A549 (cell line): ENCODE measurements around the gene TM4SF20. TPM values are rescaled to one million over a fixed set of nuclear protein-coding genes. Genes with fewer than 3 reads are reported as not detected.

Experiments
- ATAC-seq, 2 experiments: fragments of 200-7000 bp in 1 of 2; fragments of >200 bp in 1 of 2; cut with Nextera tagmentation in 1 of 2; cut with Tn5 transposase in 1 of 2; 3 replicates each; pipeline versions ENCODE4 v1.8.0 to v1.9.1; 2018 to 2020; ENCODE audit warnings: mild to moderate bottlenecking in 1 of 2, moderate library complexity in 1 of 2
- CTCF ChIA-PET: fragments of 300-600 bp; sonication (Branson Sonifier 250); formaldehyde crosslinking; extraction: SDS; loops from one replicate; lab custom pipeline; 2021; ENCODE audit warnings: antibody characterized with exemption, inconsistent platforms; lab: Yijun Ruan, JAX
- POLR2A ChIA-PET: fragments of 350-600 bp; formaldehyde crosslinking; extraction: SDS; loops from one replicate; lab custom pipeline; 2021; ENCODE audit warnings: antibody characterized with exemption, inconsistent platforms; lab: Yijun Ruan, JAX
- DNase-seq, 2 experiments: peaks; one replicate each; pipeline versions ENCODE4 v3.0.0 to v3.0.0-alpha.2; 2011 to 2016; ENCODE audit warnings: low read depth in 1 of 2, low spot score in 1 of 2
- FAIRE-seq: peaks from 2 replicates; lab custom pipeline; 2011; peaks lifted over from hg19 to GRCh38; lab: Jason Lieb, UNC
- H3K27ac ChIP-seq, 2 experiments: fragments of >200 bp; sonication (Bioruptor Twin); formaldehyde crosslinking; 3 replicates each; pipeline ENCODE4 v1.5.1; 2016 to 2017
- H3K4me1 ChIP-seq: fragments of >200 bp; sonication (Bioruptor Twin); formaldehyde crosslinking; 3 replicates; pipeline ENCODE4 v1.6.1; 2016
- H3K4me2 ChIP-seq: fragments of >200 bp; sonication (Bioruptor Twin); formaldehyde crosslinking; 3 replicates; pipeline ENCODE4 v1.6.1; 2016
- H3K4me3 ChIP-seq: fragments of >200 bp; sonication (Bioruptor Twin); formaldehyde crosslinking; 3 replicates; pipeline ENCODE4 v1.5.1; 2016
- H3K9me3 ChIP-seq: fragments of >200 bp; sonication (Bioruptor Twin); formaldehyde crosslinking; 3 replicates; pipeline ENCODE4 v1.6.1; 2016
- ATOH8 ChIP-seq: fragments of 250-450 bp; sonication (Bioruptor Pico); IDR thresholded peaks from 2 replicates; pipeline ENCODE4 v1.5.0; 2020; ENCODE audit warnings: low read depth, mild to moderate bottlenecking, moderate library complexity
- BHLHE40 ChIP-seq: IDR thresholded peaks from 2 replicates; pipeline ENCODE4 v1.6.1; 2012; ENCODE audit warnings: low read depth, low read length, inconsistent platforms
- CBX2 ChIP-seq: fragments of 200-600 bp; sonication (generic); IDR thresholded peaks from 2 replicates; pipeline ENCODE4 v1.6.1; 2016; ENCODE audit warnings: low read depth, mild to moderate bottlenecking, borderline replicate concordance
- CHD2 ChIP-seq: fragments of 150-350 bp; IDR thresholded peaks from 2 replicates; pipeline ENCODE4 v1.6.1; 2014; ENCODE audit warnings: low read length; ENCODE audit not compliant: partially characterized antibody
- FOSL2 ChIP-seq, 2 experiments: fragments of 450-650 bp in 1 of 2; fragments of >200 bp in 1 of 2; sonication (Bioruptor Twin) in 1 of 2; formaldehyde crosslinking; IDR thresholded peaks; 2 replicates each; pipeline versions ENCODE4 v1.5.0 to v1.6.1; 2016 to 2020; ENCODE audit warnings: mild to moderate bottlenecking in 1 of 2, moderate library complexity in 1 of 2
- HES2 ChIP-seq: fragments of >200 bp; sonication (Bioruptor Twin); formaldehyde crosslinking; IDR thresholded peaks from 2 replicates; pipeline ENCODE4 v1.6.1; 2016
- HOXB13 ChIP-seq: fragments of 250-450 bp; sonication (Bioruptor Pico); IDR thresholded peaks from 2 replicates; pipeline ENCODE4 v1.5.0; 2020; ENCODE audit warnings: low read depth, mild to moderate bottlenecking, moderate library complexity
- KDM5A ChIP-seq: fragments of 200-600 bp; sonication (generic); IDR thresholded peaks from 2 replicates; pipeline ENCODE4 v1.6.1; 2016; ENCODE audit warnings: antibody characterized with exemption, mild to moderate bottlenecking
- NR3C1 ChIP-seq: fragments of >200 bp; sonication (Bioruptor Twin); formaldehyde crosslinking; IDR thresholded peaks from 3 replicates; pipeline ENCODE4 v1.6.1; 2017
- PHF8 ChIP-seq: fragments of 200-600 bp; sonication (generic); IDR thresholded peaks from 2 replicates; pipeline ENCODE4 v1.6.1; 2016; ENCODE audit warnings: low read depth, mild to moderate bottlenecking, antibody characterized with exemption, moderate library complexity, borderline replicate concordance
- RAD21 ChIP-seq, 2 experiments: fragments of >200 bp in 1 of 2; sonication (Bioruptor Twin) in 1 of 2; formaldehyde crosslinking in 1 of 2; IDR thresholded peaks in 1 of 2; conservative IDR thresholded peaks in 1 of 2; 2 replicates in 1 of 2; 3 replicates in 1 of 2; pipeline ENCODE4 v1.6.1; 2012 to 2018; ENCODE audit warnings: inconsistent platforms in 1 of 2
- RARB ChIP-seq: fragments of 250-450 bp; sonication (Bioruptor Pico); IDR thresholded peaks from 2 replicates; pipeline ENCODE4 v1.8.0; 2021; ENCODE audit warnings: mild to moderate bottlenecking, moderate library complexity
- SMC3 ChIP-seq: fragments of >200 bp; sonication (Bioruptor Twin); formaldehyde crosslinking; IDR thresholded peaks from 3 replicates; pipeline ENCODE4 v1.6.1; 2018; ENCODE audit warnings: inconsistent platforms
- TFCP2L1 ChIP-seq: fragments of 250-450 bp; sonication (Bioruptor Pico); IDR thresholded peaks from 2 replicates; pipeline ENCODE4 v1.5.0; 2021; ENCODE audit warnings: mild to moderate bottlenecking
- TP53 ChIP-seq: fragments of 250-450 bp; sonication (Bioruptor Pico); IDR thresholded peaks from 2 replicates; pipeline ENCODE4 v1.5.0; 2021; ENCODE audit warnings: mild to moderate bottlenecking, moderate library complexity
- ZC3H11A ChIP-seq: fragments of 450-650 bp; IDR thresholded peaks from 2 replicates; pipeline ENCODE4 v1.6.1; 2014; ENCODE audit warnings: antibody characterized with exemption, mild to moderate bottlenecking
- ZNF302 ChIP-seq: fragments of 250-450 bp; sonication (Bioruptor Pico); IDR thresholded peaks from 2 replicates; pipeline ENCODE4 v1.9.0; 2021; ENCODE audit warnings: inconsistent platforms, mild to moderate bottlenecking, moderate library complexity
- WGBS: methylation state at CpG from one replicate; pipeline ENCODE4 v1.1.6; 2017; ENCODE audit errors: missing lambda C conversion rate; 5-methylcytosine and 5-hydroxymethylcytosine counted together
- polyA plus RNA-seq, 4 experiments: library from polyadenylated mRNA; depleted of rRNA in 3 of 4; stranded (reverse); fragments of >200 nt; fragmentation: RNase III in 1 of 4; extraction: RNeasy Plus Mini Kit Qiagen cat#74134 plus additional on column Dnase treatment in 1 of 4; gene quantifications; 2 replicates in 3 of 4; 3 replicates in 1 of 4; pipeline ENCODE4 v1.2.3, GENCODE V29; 2011 to 2017
- TF ChIP-seq, protein P1 (sequence below): fragments of >200 bp; sonication (Bioruptor Twin); formaldehyde crosslinking; IDR thresholded peaks from 3 replicates; pipeline ENCODE4 v1.6.1; 2016
- TF ChIP-seq, protein P2 (sequence below): fragments of 450-650 bp; IDR thresholded peaks from 2 replicates; pipeline ENCODE4 v1.6.1; 2014; ENCODE audit warnings: antibody characterized with exemption
- TF ChIP-seq, protein P3 (sequence below): IDR thresholded peaks from 2 replicates; pipeline ENCODE4 v1.6.1; 2012

Gene TM4SF20
- polyA plus RNA-seq, 2 of the 4 experiments (the other 2 are of a cell fraction) = 59.3 to 136 TPM

DNA sequence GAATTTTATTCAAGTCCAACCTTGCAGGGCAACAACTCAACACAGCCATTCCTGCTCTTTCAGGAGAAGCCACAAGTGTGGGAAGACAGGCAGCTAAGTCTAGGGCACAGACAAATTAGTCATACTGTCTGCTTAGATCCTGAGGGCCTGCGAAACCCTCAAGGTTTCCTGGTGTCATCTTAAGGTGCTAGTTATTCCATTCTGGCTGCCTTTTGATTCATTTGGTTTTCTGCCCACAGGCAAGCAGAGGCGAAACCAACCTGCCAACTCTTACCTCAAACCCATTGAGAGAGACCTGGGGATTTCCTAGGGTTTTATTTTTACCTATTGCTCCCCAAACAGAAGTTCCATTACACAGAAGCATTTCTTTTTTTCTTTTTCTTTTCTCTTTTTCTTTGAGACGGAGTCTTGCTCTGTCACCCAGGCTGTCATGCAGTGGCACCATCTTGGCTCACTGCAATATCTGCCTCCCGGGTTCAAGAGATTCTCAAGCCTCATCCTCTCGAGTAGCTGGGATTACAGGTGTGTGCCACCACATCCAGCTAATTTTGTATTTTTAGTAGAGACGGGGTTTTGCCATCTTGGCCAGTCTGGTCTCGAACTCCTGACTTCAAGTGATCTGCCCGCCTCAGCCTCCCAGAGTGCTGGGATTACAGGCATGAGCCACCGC, 32.3 kb upstream of the TM4SF20 start:
- peak overlapping the region; percentile 62 to 88 for H3K27ac ChIP-seq
- H3K4me3 ChIP-seq = no peak overlapping the region
- peak overlapping the region; percentile 42 for H3K4me2 ChIP-seq
- FAIRE-seq (no peak), DNase-seq (peak in 1 of 2 experiments; percentile 68), ATAC-seq (peak in 1 of 2 experiments; percentile 24; a peak in 2 of 6 replicates)
- ChIA-PET POLR2A (no interaction called here), CTCF (interaction anchor here (1.1 to 3.6 kb wide), 5 partner anchors 9 to 355 kb away, joined by 3 to 15 read pairs (median 5); partner anchors contain the start of gene AGFG1)
- WGBS = 78% methylated on average over 9 of the region's 9 CpGs
- H3K4me1 ChIP-seq = peaks cover 88% of the 10 kb centered on the region
- H3K9me3 ChIP-seq = no peaks in the 10 kb centered on the region
- TF ChIP-seq BHLHE40 = no peak
- no peak for TF ChIP-seq FOSL2 (IDR thresholded peaks at IDR 0.05)
- peak; percentile 30; the same call in 1 of the 2 replicates for TF ChIP-seq FOSL2 (CRISPR knock-in tag; IDR thresholded peaks at IDR 0.05)
- TF ChIP-seq, protein P1, sequence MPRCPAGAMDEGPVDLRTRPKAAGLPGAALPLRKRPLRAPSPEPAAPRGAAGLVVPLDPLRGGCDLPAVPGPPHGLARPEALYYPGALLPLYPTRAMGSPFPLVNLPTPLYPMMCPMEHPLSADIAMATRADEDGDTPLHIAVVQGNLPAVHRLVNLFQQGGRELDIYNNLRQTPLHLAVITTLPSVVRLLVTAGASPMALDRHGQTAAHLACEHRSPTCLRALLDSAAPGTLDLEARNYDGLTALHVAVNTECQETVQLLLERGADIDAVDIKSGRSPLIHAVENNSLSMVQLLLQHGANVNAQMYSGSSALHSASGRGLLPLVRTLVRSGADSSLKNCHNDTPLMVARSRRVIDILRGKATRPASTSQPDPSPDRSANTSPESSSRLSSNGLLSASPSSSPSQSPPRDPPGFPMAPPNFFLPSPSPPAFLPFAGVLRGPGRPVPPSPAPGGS = no peak

DNA sequence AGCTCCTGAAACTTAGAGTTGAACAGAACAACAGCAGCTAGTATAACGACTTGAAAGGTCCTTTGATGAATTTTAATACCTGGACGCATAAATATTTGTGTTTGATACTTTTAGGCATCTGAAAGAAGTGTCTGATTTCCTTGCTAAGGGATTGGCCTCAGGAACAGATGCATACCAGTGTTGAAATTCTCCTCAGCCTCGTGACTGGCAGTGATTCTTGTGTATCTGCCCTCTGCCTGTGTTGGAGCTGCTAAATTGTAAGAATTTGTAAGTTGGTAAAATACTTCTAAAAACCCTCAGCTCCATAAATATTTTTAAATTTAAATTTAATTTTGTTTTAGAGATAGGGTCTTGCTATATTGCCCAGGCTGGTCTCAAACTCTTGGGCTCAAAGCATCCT, 31.1 kb upstream of the TM4SF20 start:
- FAIRE-seq (no peak), DNase-seq (no peak), ATAC-seq (no peak)
- Histone ChIP-seq H3K4me1 (peaks cover 86% of the 10 kb centered on the region), H3K4me3 (no peak overlapping the region), H3K9me3 (no peaks in the 10 kb centered on the region), H3K27ac (peak overlapping the region; percentile 62 to 88), H3K4me2 (no peak overlapping the region)
- TF ChIP-seq FOSL2 (IDR thresholded peaks at IDR 0.05) = no peak
- no peak for TF ChIP-seq FOSL2 (CRISPR knock-in tag; IDR thresholded peaks at IDR 0.05)
- TF ChIP-seq HOXB13 = no peak
- TF ChIP-seq ZNF302 (CRISPR knock-in tag) = no peak
- no peak for TF ChIP-seq TFCP2L1 (CRISPR knock-in tag)
- no peak for TF ChIP-seq NR3C1
- TF ChIP-seq SMC3 = no peak
- no peak for TF ChIP-seq RAD21 (conservative IDR thresholded peaks at IDR 0.05 in 1 of 2, IDR thresholded peaks at IDR 0.05 in 1 of 2)
- TF ChIP-seq BHLHE40 = no peak
- no peak for TF ChIP-seq PHF8
- no peak for TF ChIP-seq HES2
- TF ChIP-seq TP53 (CRISPR knock-in tag) = no peak
- no peak for TF ChIP-seq CBX2
- TF ChIP-seq CHD2 = no peak
- TF ChIP-seq ZC3H11A = no peak
- TF ChIP-seq, protein P2, sequence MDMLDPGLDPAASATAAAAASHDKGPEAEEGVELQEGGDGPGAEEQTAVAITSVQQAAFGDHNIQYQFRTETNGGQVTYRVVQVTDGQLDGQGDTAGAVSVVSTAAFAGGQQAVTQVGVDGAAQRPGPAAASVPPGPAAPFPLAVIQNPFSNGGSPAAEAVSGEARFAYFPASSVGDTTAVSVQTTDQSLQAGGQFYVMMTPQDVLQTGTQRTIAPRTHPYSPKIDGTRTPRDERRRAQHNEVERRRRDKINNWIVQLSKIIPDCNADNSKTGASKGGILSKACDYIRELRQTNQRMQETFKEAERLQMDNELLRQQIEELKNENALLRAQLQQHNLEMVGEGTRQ = no peak
- TF ChIP-seq, protein P3, sequence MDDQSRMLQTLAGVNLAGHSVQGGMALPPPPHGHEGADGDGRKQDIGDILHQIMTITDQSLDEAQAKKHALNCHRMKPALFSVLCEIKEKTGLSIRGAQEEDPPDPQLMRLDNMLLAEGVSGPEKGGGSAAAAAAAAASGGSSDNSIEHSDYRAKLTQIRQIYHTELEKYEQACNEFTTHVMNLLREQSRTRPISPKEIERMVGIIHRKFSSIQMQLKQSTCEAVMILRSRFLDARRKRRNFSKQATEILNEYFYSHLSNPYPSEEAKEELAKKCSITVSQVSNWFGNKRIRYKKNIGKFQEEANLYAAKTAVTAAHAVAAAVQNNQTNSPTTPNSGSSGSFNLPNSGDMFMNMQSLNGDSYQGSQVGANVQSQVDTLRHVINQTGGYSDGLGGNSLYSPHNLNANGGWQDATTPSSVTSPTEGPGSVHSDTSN = no peak
- TF ChIP-seq ATOH8 (CRISPR knock-in tag) = no peak
- no peak for TF ChIP-seq RARB (CRISPR knock-in tag)
- no peak for TF ChIP-seq KDM5A
- ChIA-PET POLR2A (interaction anchor here (0.6 to 1.7 kb wide), 2 partner anchors 63 to 75 kb away, joined by 3 to 6 read pairs; no protein-coding TSS in a partner anchor), CTCF (interaction anchor here (0.6 to 6.1 kb wide), 6 partner anchors 14 to 356 kb away, joined by 3 to 63 read pairs (median 6); partner anchors contain the start of gene AGFG1)
- WGBS = 89% methylated on average over 3 of the region's 3 CpGs
